GM18951 (cell line): ENCODE results near the gene DCAF8.

ENCODE experiments used
- POLR2A ChIP-seq: IDR thresholded peaks from 4 replicates; pipeline ENCODE4 v1.6.1; 2011; ENCODE audit warnings: mild to moderate bottlenecking; ENCODE audit not compliant: insufficient read length, insufficient read depth; ENCODE audit errors: extremely low read depth
- in situ Hi-C: fragments of 300-500 bp; cut with MboI; formaldehyde crosslinking; loops from one replicate; pipeline ENCODE4 v1.12.0; 2022; ENCODE audit warnings: low sequenced_read_pairs, mixed read lengths, inconsistent platforms; ENCODE audit not compliant: unreplicated experiment

Gene DCAF8

DNA sequence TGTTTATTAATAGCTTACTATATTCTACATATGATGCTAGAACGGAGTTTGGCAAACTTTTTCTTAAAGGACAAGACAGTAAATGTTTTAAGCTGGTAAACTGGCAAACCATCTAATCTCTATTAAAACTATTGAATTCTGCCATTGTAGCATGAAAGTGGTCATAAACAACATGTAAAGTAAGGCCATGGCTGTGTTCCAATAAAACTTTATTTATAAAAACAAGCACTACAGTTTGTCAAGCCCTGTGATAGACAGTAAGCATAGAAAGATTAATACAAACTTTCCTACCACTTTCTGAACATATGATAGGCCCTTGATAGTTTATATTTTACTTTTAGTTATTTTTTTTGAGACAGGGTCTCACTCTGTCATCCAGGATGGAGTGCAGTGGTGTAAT is 34.8 kb downstream of the DCAF8 start:
- in situ Hi-C loops, result no loop called here
- no peak for TF ChIP-seq POLR2A

DNA sequence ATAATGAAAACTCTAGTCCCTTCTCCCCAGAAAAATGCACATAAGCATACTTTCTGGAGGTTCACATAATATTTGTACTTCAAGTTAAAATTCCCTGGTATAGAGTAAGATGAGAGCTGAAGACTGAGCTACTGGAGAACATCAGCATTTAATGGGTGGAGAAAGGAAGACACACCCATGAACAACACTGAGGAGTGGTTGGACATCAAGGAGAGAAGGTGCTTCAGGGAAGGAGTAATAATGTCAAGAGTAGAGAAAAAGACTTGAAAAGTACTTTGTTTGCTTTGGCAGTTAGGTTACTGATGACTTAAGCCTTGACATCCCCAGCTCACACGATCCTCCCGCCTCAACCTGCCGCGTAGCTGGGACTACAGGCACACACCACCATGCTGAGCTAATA is 35.3 kb downstream of the DCAF8 start:
- TF ChIP-seq POLR2A, result no peak
- in situ Hi-C loops, result no loop called here

DNA sequence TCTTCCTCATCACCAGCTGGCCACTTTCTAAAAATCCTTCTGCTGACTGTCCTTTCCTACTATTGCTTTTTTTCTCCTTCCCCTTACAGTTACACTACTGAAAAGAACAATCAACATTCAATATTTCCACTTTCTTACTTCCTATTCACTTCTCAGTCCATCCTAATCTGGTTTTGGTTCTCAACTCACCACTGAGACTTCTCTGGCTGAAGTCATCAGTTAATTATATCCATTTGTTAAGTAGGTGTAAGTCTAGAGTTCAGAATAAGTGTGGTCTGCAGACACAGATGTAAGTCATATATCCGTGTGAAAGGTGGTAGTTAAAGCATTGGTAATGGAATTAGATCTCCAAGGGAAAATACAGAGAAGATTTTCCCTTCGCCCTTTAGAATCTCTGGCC is 35.7 kb downstream of the DCAF8 start:
- TF ChIP-seq POLR2A, result no peak
- in situ Hi-C loops, result no loop called here

DNA sequence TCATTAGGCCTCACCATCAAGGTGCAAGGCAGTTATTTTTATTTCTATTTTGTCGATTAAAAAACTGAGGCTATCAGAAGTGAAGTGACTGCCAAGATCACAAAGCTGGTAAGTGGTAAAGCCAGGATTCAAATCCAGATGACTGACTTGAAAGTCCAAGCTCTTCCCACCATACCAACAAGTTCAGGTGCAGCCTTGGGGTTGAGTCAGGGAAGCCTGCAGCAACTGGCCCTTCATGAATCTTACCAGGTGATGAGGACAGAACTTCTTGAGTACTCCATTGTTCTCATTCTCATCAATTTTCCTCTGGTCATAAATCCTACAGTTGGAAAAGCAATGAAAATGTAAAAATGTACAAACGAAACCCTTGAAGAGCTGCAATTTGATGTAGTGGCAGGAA is 37.0 kb downstream of the DCAF8 start:
- in situ Hi-C loops, result no loop called here

DNA sequence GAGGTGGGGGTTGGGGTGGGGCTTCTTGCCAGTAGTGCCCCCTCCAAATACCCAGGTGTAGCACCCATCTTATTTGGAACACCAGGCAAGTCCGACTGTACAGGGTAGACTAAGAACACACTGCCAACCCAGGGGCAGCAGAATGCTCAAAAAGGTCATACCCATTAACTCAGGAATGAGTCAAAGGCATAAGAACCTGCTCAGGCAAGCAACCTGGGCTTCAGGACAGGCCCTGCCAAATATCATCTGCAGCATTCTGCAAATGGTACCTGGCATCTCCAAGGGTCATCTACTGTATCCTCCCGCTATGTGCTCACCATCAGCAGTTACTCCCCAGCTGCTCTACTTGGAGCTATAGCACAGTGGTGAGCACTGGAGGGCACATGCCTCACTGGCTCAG is 37.7 kb downstream of the DCAF8 start:
- no peak for TF ChIP-seq POLR2A
- in situ Hi-C loops, result no loop called here

More for the DNA sequence above, 37.0 kb downstream of the DCAF8 start:
- no peak for TF ChIP-seq POLR2A

DNA sequence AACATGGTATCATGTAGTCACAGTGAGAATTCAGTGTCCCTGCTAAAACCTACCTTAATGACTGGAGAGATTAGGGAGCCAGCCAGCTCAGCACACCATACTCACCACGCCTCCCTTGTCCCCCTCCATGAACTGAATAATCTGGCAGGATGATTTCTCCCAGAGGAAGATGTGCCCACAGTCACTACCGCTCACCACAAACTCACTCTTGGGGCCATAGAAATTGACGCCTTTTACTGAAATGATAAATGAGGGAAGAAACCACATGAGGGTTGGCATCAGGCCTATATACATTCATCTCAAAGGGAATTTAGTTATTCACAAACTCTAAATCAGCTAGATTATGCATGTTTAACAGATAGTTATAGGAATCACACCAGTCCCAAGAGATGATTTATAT is 39.8 kb downstream of the DCAF8 start:
- in situ Hi-C loops, result no loop called here
- no peak for TF ChIP-seq POLR2A

DNA sequence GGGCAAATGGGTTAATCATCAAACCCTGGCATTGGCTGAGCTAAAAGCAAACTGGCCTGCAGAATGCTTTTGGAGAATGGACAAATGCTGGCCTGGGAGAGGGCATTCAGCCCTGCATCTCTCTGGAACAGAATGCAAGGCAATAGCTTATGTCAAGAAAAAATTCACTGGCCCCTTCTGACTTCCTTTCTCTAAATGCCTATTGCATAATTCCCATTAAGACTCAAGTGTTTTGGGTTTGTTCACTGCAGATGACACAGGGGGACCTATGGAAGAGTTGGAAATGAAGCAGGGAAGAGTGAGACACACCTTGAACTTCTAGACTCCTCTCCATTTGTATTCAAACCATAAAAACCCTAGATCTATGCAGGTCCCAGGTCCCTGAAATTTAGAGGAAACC is 41.3 kb downstream of the DCAF8 start:
- in situ Hi-C loops, result no loop called here
- no peak for TF ChIP-seq POLR2A

DNA sequence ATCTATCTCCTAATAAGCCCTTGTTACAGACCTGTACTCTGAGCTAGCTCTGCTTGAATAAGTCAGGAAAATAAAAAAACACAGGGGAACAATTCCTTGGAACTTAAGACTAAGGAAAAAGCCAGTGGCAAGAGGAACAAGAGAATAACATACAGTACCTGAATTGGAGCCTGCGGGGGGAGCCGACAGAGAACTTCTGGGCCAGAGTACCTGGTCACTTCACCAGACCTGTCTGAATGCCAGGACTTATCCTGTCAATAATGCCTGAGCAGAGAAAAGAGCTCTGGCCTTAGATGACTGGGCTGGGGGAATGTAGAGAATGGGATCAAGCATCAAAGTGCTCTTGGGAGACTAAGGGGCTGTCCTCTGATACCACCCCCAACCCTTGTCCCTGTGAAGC is 42.0 kb downstream of the DCAF8 start:
- in situ Hi-C loops, result no loop called here
- TF ChIP-seq POLR2A, result no peak

DNA sequence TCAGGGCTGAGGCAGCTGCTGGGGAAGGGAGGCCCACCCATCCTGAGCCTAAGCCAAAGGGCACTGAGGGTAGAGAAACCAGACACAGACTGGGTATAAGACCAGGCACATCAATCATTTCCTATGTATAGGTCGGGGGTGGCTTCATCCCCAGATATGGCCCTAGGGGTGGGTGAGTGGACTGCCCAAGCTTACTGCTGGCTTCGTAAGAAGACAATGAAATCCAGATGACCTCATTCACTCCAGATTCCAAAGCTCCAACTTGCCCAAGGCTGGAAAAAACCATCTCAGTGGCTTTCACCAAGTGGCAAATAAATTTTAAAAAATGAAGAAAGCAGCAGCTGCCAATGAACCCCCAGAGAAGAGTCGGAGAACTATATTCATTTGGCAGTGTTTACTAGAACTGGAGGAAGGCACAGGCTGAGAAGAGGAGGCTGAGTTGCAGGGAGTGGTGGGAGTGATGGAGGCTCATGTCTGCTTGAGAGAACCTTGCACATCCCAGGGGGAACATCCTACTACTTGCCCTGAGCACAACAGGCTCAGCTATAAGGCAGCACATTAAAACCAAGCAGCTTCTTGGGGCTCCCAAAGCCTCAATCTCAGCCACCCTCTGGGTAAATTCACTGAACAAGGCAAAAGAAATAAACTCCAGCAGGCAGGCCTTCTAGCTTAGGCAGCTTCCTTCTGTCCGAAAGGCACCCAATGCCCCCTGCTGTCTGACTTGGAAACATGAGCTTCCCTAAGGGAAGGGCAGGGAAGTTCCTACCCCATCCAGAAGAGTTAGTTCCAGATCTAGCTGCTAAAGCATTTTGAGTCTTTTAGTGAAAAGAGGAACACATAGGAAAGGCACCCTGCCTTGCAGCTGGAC is 43.1 kb downstream of the DCAF8 start:
- TF ChIP-seq POLR2A, result no peak
- in situ Hi-C loops, result no loop called here

DNA sequence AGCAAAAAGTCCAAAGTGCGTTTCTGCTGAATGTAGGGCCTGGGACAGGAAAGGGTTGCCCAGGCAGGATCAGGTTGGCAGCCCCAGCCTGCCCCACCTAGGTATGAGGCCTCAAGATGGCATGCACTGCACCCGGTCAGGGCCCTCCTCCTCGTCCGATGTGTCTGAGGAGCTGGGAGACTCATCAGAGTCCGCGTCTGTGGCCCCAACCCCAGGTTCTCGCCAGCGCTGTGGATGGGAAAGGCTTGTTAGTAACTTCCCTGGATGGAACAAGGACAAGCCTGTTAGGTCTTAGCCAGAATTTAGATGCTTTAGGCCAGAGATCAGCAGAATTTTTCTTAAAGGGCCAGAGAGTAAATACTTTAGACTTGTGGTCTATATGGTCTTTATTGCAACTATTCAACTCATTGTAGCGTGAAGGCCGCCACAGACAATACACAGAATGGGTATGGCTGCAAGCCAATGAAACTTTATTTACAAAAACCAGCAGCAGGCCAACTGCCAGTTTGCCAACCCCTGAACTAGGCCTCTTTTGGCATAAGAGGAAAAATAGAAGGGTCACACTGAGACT is 44.8 kb downstream of the DCAF8 start:
- no peak for TF ChIP-seq POLR2A
- in situ Hi-C loops, result no loop called here

DNA sequence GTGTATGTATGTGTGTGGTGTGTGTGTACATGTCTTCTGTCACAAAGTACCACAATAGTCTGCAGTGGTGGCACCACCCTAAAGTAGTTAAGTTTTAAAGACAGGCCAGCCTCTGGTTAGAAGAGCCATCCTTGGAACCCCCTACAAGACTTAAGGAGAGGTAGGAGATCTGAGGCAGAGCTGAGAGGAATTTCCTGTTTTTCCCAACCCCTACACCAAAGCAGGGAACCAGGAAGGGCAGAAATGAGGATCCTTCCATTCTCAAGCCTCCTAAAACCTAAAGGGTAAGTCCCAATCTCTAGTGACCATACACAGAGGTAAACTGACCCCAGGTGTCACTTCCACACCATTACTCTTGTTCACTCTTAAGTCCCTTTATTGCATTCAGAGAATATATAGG is 46.0 kb downstream of the DCAF8 start:
- in situ Hi-C loops, result no loop called here
- TF ChIP-seq POLR2A, result no peak

DNA sequence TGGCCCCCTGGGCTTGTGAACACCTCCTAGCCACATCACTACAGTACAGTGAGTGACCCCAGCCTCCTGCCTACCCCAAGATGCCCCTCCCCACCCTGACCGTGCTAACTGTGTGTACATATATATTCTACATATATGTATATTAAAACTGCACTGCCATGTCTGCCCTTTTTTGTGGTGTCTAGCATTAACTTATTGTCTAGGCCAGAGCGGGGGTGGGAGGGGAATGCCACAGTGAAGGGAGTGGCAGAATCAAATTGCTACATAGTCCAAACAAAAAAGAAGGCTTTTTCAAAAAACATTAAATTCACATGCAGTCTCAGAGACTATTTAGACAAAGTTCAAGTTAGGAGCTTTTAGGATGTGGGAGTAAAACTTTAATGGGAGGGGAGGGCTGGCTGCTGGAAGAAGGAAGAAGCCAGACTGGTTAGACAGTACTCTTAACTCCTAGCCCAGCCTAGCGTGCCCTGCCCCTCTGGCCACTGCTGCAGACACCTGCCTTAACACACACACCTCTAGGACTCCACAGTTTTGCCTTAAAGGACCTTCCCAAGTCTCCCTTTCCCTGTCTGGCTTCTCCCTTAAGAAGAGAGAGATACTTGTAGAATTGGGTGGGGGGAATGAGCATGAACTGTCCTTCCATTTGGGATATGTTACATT is 47.7 kb downstream of the DCAF8 start:
- in situ Hi-C loops, result no loop called here
- no peak for TF ChIP-seq POLR2A

DNA sequence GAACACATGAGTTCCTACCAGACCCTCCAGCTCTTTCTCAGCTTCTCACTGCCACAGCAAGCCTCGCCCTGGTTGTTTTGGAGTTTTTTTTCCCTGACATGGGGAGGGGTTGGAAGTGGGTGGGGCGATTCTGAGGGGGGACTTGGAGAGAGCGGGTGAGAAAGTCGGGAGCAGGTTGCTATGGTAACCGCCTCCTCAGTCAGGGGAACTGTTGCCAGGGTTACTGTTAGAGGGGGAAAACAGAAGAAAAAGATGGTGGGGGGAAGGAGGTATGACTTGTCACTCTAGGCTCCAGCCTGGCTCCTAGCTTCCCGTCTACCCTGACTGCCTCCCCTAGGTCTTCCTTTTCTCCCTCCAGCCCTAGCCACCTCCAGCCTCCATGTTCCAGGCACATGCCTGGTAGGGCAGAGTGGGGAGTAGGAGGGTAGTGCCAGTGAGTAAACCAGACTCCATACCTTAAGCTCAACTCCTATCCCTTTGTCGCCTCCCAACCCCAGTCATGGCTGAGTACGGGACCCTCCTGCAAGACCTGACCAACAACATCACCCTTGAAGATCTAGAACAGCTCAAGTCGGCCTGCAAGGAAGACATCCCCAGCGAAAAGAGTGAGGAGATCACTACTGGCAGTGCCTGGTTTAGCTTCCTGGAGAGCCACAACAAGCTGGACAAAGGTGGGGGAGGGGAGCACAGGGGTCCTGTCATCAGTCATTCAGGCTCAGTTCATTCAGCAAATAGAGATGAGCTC is 51.1 kb downstream of the DCAF8 start:
- TF ChIP-seq POLR2A, result no peak

More for the DNA sequence above, 51.1 kb downstream of the DCAF8 start:
- in situ Hi-C loops, result no loop called here
